Measurements from ENCODE around the gene ITPKC.

ITPKC gene

DNA sequence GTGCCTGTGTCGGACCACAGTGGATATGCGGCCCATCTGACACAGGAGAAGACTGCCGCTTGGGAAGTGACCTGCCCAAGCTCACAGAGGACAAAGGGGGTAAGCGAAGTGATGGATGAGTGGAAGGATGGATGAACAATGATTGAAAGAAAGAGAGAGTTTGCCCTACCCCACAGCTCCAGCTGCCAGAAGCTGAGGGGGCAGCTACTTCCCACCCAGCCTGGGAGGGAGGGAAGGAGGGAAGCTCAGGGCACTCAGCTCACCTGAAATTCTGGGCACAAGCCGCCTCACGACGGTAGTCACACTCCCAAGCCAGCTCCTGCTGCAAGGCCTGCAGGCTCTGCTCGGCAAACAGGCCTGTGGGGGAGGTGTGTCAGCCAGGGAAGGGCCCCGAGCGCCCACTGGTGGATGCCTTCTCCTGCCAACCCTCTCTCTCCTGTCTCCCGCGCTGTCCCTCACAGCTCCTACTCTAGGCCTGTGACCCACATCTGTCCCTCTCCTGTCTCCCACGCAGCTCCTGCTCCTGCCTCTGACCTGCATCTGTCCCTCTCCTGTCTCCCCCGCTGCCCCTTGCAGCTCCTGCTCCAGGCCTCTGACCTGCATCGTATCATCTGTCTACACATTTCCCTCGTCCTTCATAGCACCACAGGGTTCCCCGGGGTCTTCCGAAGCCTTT lies 14.4 kb upstream of the ITPKC start:
- H3K27ac ChIP-seq (ENCODE audit: low read depth, low read length, severe bottlenecking) = no peak overlapping the region
- no peaks in the 10 kb centered on the region for H3K9me3 ChIP-seq (ENCODE audit: control insufficient read depth, low read length)
- 68 to 75% methylated on average over 16 to 17 of the region's 18 CpGs for WGBS, 2 experiments (ENCODE audit: insufficient coverage in 2 of 2)
- H3K4me3 ChIP-seq (ENCODE audit: extremely low read depth, insufficient read depth, low read length, poor library complexity, severe bottlenecking) = no peak overlapping the region
- no peaks in the 10 kb centered on the region for H3K4me1 ChIP-seq (ENCODE audit: control insufficient read depth, insufficient read depth, low read length, poor library complexity, severe bottlenecking)
- H3K36me3 ChIP-seq (ENCODE audit: control insufficient read depth, insufficient read depth, low read length) = peaks cover 59% of the 10 kb centered on the region

DNA sequence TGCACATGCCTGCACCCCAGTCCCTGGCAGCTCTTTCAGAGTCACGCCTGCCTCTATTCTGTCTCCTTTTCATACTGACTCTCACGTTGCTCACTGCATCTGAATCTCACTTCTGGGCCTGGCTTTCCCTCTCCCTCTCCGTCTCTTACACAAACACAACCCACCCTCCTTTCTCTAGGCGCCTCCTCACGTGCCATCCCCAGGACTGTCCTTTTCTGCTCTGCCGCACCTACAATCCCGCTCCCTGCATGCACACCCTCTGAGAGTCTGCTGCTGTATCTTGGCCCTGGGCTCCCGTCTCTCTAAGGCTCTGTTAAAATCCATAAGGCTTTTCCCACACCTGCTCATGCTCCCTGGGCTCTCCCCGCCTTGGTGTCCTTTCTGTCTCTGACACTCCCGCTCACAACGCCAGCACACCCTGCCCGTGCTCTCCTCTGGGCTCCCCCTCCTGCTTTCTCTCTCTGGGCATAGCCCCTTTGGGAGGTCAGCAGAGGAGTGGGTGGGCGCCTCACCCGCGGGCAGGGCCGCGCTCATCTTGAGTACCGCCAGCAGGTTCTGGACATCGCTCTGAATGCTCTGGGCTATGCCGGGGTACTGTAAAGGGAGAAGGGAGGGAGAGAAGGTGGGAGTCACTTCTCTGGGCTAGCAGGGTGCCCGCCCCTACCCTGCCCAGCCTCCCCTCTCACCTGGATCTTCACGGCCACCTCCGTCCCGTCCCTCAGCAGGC lies 13.7 kb upstream of the ITPKC start:
- WGBS, 2 experiments (ENCODE audit: insufficient coverage in 2 of 2) = 86 to 88% methylated on average over 13 to 16 of the region's 24 CpGs
- H3K9me3 ChIP-seq (ENCODE audit: control insufficient read depth, low read length) = no peaks in the 10 kb centered on the region
- H3K36me3 ChIP-seq (ENCODE audit: control insufficient read depth, insufficient read depth, low read length) = peaks cover 63% of the 10 kb centered on the region

DNA sequence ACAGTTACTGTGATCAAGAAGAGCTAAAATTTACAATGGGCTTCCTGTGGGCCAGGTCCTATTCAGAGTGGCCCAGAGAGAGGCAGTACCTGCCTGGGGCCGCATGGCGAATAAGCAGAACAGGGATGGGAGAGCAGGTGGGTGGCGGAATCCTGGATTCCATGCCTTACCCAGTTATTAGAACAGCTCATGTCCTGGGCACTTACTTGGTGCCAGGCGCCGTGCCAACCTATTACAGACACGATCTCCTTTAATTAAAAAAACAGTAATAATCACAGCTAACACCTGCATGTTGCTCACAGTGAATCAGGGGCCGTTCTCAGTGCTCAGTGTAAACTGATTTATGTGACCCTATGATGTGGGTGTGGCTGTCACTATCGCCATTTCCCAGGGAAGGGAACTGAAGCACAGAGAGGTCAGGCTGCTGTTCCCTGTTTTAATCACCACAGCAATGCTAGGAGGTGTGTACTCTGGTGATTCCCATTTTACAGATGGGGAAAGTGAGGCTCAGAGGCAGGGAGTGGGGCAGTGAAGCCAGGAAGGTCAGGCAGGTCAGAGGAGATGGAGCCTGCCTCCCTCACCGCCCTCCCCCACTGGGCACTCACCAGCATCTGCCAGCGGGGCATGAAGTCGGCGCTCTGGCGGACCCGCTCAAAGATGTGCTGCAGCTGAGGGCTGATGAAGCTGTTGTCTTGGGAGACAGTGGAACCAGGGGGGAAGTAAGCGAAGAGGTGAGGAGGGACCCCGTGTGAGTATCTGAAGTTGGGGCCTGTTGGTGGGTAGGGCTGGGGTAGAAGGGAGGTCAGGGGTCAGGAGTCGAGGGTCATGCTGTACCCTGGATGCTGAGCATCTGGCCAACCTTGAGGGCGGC lies 12.2 kb upstream of the ITPKC start:
- H3K4me1 ChIP-seq (ENCODE audit: control insufficient read depth, insufficient read depth, low read length, poor library complexity, severe bottlenecking) = no peaks in the 10 kb centered on the region
- WGBS, 2 experiments (ENCODE audit: insufficient coverage in 2 of 2) = 94 to 99% methylated on average over 13 to 14 of the region's 18 CpGs
- no peak overlapping the region for H3K4me3 ChIP-seq (ENCODE audit: extremely low read depth, insufficient read depth, low read length, poor library complexity, severe bottlenecking)
- H3K36me3 ChIP-seq (ENCODE audit: control insufficient read depth, insufficient read depth, low read length) = peaks cover 67% of the 10 kb centered on the region
- H3K27ac ChIP-seq (ENCODE audit: low read depth, low read length, severe bottlenecking) = no peak overlapping the region
- H3K9me3 ChIP-seq (ENCODE audit: control insufficient read depth, low read length) = no peaks in the 10 kb centered on the region

More for the DNA sequence above, 13.7 kb upstream of the ITPKC start:
- Histone ChIP-seq H3K4me3 (ENCODE audit: extremely low read depth, insufficient read depth, low read length, poor library complexity, severe bottlenecking) (no peak overlapping the region), H3K4me1 (ENCODE audit: control insufficient read depth, insufficient read depth, low read length, poor library complexity, severe bottlenecking) (no peaks in the 10 kb centered on the region), H3K27ac (ENCODE audit: low read depth, low read length, severe bottlenecking) (no peak overlapping the region)

DNA sequence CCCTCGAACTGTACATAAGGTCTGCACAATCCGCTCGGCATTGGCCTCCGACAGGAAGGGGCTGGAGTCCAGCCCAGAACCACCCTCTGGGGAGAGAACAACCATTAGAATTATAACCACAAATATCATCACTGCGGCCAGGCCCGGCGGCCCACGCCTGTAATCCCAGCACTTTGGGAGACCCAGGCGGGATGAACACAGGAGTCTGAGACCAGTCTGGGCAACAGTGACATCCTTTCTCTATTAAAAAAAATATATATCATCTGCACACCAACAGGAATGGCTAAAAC lies 11.6 kb upstream of the ITPKC start:
- Histone ChIP-seq H3K9me3 (ENCODE audit: control insufficient read depth, low read length) (no peaks in the 10 kb centered on the region), H3K4me3 (ENCODE audit: extremely low read depth, insufficient read depth, low read length, poor library complexity, severe bottlenecking) (no peak overlapping the region), H3K27ac (ENCODE audit: low read depth, low read length, severe bottlenecking) (no peak overlapping the region), H3K36me3 (ENCODE audit: control insufficient read depth, insufficient read depth, low read length) (peaks cover 65% of the 10 kb centered on the region), H3K4me1 (ENCODE audit: control insufficient read depth, insufficient read depth, low read length, poor library complexity, severe bottlenecking) (no peaks in the 10 kb centered on the region)
- 89 to 92% methylated on average over 9 of the region's 9 CpGs for WGBS, 2 experiments (ENCODE audit: insufficient coverage in 2 of 2)

GRCh38 chr19:40705950-40706619 lies 10.8 kb upstream of the ITPKC start:
- WGBS, 2 experiments (ENCODE audit: insufficient coverage in 2 of 2) = 88 to 89% methylated on average over 5 to 6 of the region's 7 CpGs
- peaks cover 61% of the 10 kb centered on the region for H3K36me3 ChIP-seq (ENCODE audit: control insufficient read depth, insufficient read depth, low read length)

GRCh38 chr19:40707615-40708014 lies 9.3 kb upstream of the ITPKC start:
- WGBS, 2 experiments (ENCODE audit: insufficient coverage in 2 of 2) = 91 to 95% methylated on average over 3 to 6 of the region's 7 CpGs

More at GRCh38 chr19:40705950-40706619, 10.8 kb upstream of the ITPKC start:
- Histone ChIP-seq H3K27ac (ENCODE audit: low read depth, low read length, severe bottlenecking) (no peak overlapping the region), H3K9me3 (ENCODE audit: control insufficient read depth, low read length) (no peaks in the 10 kb centered on the region), H3K4me3 (ENCODE audit: extremely low read depth, insufficient read depth, low read length, poor library complexity, severe bottlenecking) (no peak overlapping the region), H3K4me1 (ENCODE audit: control insufficient read depth, insufficient read depth, low read length, poor library complexity, severe bottlenecking) (no peaks in the 10 kb centered on the region)

GRCh38 chr19:40709817-40710216 lies 7.1 kb upstream of the ITPKC start:
- Histone ChIP-seq H3K36me3 (ENCODE audit: control insufficient read depth, insufficient read depth, low read length) (peaks cover 58% of the 10 kb centered on the region), H3K27ac (ENCODE audit: low read depth, low read length, severe bottlenecking) (no peak overlapping the region), H3K9me3 (ENCODE audit: control insufficient read depth, low read length) (no peaks in the 10 kb centered on the region), H3K4me1 (ENCODE audit: control insufficient read depth, insufficient read depth, low read length, poor library complexity, severe bottlenecking) (peaks cover 10% of the 10 kb centered on the region), H3K4me3 (ENCODE audit: extremely low read depth, insufficient read depth, low read length, poor library complexity, severe bottlenecking) (no peak overlapping the region)
- 87 to 100% methylated on average over 3 to 4 of the region's 5 CpGs for WGBS, 2 experiments (ENCODE audit: insufficient coverage in 2 of 2)

More at GRCh38 chr19:40707615-40708014, 9.3 kb upstream of the ITPKC start:
- Histone ChIP-seq H3K36me3 (ENCODE audit: control insufficient read depth, insufficient read depth, low read length) (peaks cover 61% of the 10 kb centered on the region), H3K9me3 (ENCODE audit: control insufficient read depth, low read length) (no peaks in the 10 kb centered on the region), H3K27ac (ENCODE audit: low read depth, low read length, severe bottlenecking) (no peak overlapping the region), H3K4me3 (ENCODE audit: extremely low read depth, insufficient read depth, low read length, poor library complexity, severe bottlenecking) (no peak overlapping the region), H3K4me1 (ENCODE audit: control insufficient read depth, insufficient read depth, low read length, poor library complexity, severe bottlenecking) (peaks cover 4% of the 10 kb centered on the region)

DNA sequence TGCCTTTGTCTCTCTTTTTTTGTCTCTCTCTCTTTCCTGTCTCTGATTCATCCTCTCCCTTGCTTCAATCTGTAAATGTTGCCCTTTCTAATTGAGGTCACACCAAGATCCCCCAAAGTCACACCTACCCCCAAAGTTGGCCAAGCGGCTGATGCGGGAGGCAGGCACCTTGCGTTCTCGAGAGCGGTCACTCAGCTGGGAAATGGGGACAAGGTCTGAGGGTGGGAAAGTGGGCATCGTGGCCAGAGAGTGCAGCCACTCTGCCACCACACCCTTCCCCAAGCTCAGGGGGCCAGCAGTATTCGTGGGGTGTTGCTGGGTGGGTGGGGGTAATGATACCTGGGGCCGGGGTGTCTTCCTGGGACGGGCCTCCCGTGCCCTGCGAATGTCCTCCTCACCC lies 3.0 kb upstream of the ITPKC start:
- WGBS, 2 experiments (ENCODE audit: insufficient coverage in 2 of 2) = no CpG with 5 or more reads among the region's 11 CpGs
- peaks cover 31% of the 10 kb centered on the region for H3K36me3 ChIP-seq (ENCODE audit: control insufficient read depth, insufficient read depth, low read length)
- H3K27ac ChIP-seq (ENCODE audit: low read depth, low read length, severe bottlenecking) = peak overlapping the region; percentile 99
- H3K9me3 ChIP-seq (ENCODE audit: control insufficient read depth, low read length) = no peaks in the 10 kb centered on the region
- H3K4me1 ChIP-seq (ENCODE audit: control insufficient read depth, insufficient read depth, low read length, poor library complexity, severe bottlenecking) = peaks cover 12% of the 10 kb centered on the region
- no peak overlapping the region for H3K4me3 ChIP-seq (ENCODE audit: extremely low read depth, insufficient read depth, low read length, poor library complexity, severe bottlenecking)

DNA sequence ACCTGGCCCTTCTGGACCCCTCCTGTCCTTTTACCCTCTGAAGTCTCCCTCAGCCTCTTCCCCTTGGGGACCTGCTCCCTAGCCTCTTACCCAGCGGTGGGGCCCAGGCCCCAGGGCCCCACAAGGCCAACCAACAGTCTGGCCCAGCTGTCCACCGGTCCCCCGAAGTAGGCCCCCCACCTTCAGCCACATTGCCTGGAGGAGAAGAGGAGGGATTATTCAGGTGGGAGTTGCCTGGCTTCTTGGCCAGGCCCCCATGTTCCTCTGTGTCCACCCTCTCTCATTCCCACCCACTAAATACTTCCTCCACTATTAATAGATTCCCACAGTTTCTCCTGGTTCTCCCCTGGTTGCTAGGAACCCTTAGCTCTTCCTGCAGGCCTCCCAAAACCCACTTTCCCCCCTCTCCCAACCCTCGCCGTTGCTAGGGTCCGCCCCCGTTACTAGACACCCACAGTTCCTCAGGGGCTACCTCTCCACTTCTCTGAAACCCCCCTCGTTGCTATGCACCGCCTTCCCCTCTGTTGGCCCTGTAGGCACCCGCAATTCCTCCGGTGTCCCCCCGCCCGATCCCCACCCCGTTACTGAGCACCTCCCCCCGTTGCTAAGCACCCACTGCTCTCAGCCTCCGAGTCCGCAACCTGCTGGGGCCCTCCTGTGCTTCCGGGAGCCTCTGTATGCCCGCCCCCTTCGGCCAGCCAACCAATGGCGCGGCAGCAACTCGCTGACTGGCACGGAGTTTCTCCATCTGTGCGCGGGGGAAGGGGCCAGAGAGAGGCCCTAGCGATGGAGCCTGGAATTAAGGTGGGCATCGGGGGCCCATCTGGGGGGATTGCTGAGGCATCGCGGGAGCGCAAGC lies 2.2 kb upstream of the ITPKC start:
- H3K27ac ChIP-seq (ENCODE audit: low read depth, low read length, severe bottlenecking) = peak overlapping the region; percentile 99
- peaks cover 25% of the 10 kb centered on the region for H3K36me3 ChIP-seq (ENCODE audit: control insufficient read depth, insufficient read depth, low read length)
- H3K4me3 ChIP-seq (ENCODE audit: extremely low read depth, insufficient read depth, low read length, poor library complexity, severe bottlenecking) = peak overlapping the region; percentile 49
- no peaks in the 10 kb centered on the region for H3K9me3 ChIP-seq (ENCODE audit: control insufficient read depth, low read length)
- WGBS, 2 experiments (ENCODE audit: insufficient coverage in 2 of 2) = 5 to 6% methylated on average over 13 to 17 of the region's 31 CpGs
- H3K4me1 ChIP-seq (ENCODE audit: control insufficient read depth, insufficient read depth, low read length, poor library complexity, severe bottlenecking) = peaks cover 12% of the 10 kb centered on the region
